ENCODE measurements around the gene HSPB6. TPM values are rescaled to one million over a fixed set of nuclear protein-coding genes. Genes with fewer than 3 reads are reported as not detected.
"Not testable (repeated sequence)": the region's sequence is repeated elsewhere in the genome, so short reads cannot be mapped to it uniquely, and the experiment has no call there.

HSPB6 gene
- total RNA-seq, 1 donor from 2014 or later: 662 TPM

GRCh38 chr19:35773020-35773806 lies 16.4 kb upstream of the HSPB6 start:
- no peak for ATAC-seq
- peak; percentile 39 for DNase-seq (ENCODE audit: missing footprints)
- intact Hi-C loops (cut with DNase I): no loop called here

GRCh38 chr19:35772362-35772761 lies 15.5 kb upstream of the HSPB6 start:
- ATAC-seq; intact Hi-C loops (cut with DNase I); DNase-seq (ENCODE audit: missing footprints): not testable (repeated sequence)

- DNase-seq (ENCODE audit: missing footprints) (peak; percentile 48), ATAC-seq (no peak)
- intact Hi-C loops (cut with DNase I): no loop called here
Observed at GRCh38 chr19:35768082-35768421, 11.2 kb upstream of the HSPB6 start.

GRCh38 chr19:35767288-35768081 lies 10.7 kb upstream of the HSPB6 start:
- ATAC-seq (peak; percentile 40), DNase-seq (ENCODE audit: missing footprints) (peak; percentile 58)
- intact Hi-C loops (cut with DNase I): no loop called here

GRCh38 chr19:35766571-35767104 lies 9.8 kb upstream of the HSPB6 start:
- intact Hi-C loops (cut with DNase I): no loop called here
- DNase-seq (ENCODE audit: missing footprints): peak; percentile 46
- ATAC-seq: no peak

GRCh38 chr19:35764432-35765315 lies 7.8 kb upstream of the HSPB6 start:
- intact Hi-C loops (cut with DNase I): no loop called here
- no peak for ATAC-seq
- DNase-seq (ENCODE audit: missing footprints): peak; percentile 63

- intact Hi-C loops (cut with DNase I): no loop called here
- ATAC-seq (no peak), DNase-seq (ENCODE audit: missing footprints) (no peak)
Observed at GRCh38 chr19:35760711-35761349, 4.0 kb upstream of the HSPB6 start.

- intact Hi-C loops (cut with DNase I): no loop called here
- DNase-seq (ENCODE audit: missing footprints): peak; percentile 49
- no peak for ATAC-seq
Observed at GRCh38 chr19:35759697-35760096, 2.9 kb upstream of the HSPB6 start.

GRCh38 chr19:35757749-35758608 lies 1.1 kb upstream of the HSPB6 start, which contains the start of gene PROSER3:
TSS of gene PROSER3 (plus strand) at chr19:35758176. CDS start at chr19:35758216, 40 bp downstream.
- intact Hi-C loops (cut with DNase I): loop anchor here (1.0 kb wide), 1 partner anchor 42 kb away; no protein-coding TSS in a partner anchor
- peak; percentile 99 for DNase-seq (ENCODE audit: missing footprints)
- peak; percentile 79 for ATAC-seq

- DNase-seq (ENCODE audit: missing footprints): peak; percentile 94
- peak; percentile 66 for ATAC-seq
- intact Hi-C loops (cut with DNase I): loop anchor here (1.0 kb wide), 1 partner anchor 41 kb away; no protein-coding TSS in a partner anchor
Observed at GRCh38 chr19:35757231-35757748, 461 bp upstream of the HSPB6 start.

- ATAC-seq (peak; percentile 61), DNase-seq (ENCODE audit: missing footprints) (peak; percentile 94)
- intact Hi-C loops (cut with DNase I): no loop called here
Observed at GRCh38 chr19:35755550-35756376, 1.1 kb downstream of the HSPB6 start.

GRCh38 chr19:35755131-35755549 lies 1.7 kb downstream of the HSPB6 start:
- DNase-seq (ENCODE audit: missing footprints) (no peak), ATAC-seq (peak; percentile 56)
- intact Hi-C loops (cut with DNase I): no loop called here

- intact Hi-C loops (cut with DNase I): no loop called here
- ATAC-seq (no peak), DNase-seq (ENCODE audit: missing footprints) (peak; percentile 20)
Observed at GRCh38 chr19:35754370-35755130, 2.3 kb downstream of the HSPB6 start.

- intact Hi-C loops (cut with DNase I): no loop called here
- ATAC-seq: no peak
- DNase-seq (ENCODE audit: missing footprints): peak; percentile 63
Observed at GRCh38 chr19:35753634-35754369, 3.0 kb downstream of the HSPB6 start.
